Measurements from ENCODE around the gene NRBP1.
A peak's percentile ranks its signal among the peaks of the same experiment; 100 is the strongest.
"Not testable (repeated sequence)": the region's sequence is repeated elsewhere in the genome, so short reads cannot be mapped to it uniquely, and the experiment has no call there.

The NRBP1 gene

DNA sequence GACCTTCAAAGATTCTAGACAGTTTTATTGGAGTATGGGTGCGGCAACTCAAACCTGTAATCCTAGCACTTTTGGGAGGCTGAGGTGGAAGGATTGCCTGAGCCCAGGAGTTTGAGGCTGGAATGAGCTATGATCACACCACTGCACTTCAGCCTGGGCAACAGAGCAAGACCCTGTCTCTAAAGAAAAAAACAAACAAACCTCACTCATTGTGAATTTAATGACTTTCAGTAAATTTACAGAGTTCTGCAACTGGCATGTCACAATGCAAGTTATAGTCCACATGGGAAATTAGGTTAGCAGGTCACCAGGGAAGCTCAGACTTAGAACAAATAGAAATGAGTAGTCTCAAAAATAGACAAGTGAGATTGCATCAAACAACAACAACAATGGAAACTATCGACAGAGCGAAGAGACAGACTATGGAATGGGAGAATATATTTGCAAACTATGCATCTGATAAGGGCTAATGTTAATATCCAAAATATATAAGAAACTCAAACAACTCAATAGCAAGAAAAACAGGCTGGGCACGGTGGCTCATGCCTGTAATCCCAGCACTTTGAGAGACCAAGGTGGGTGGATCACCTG is 6.7 kb upstream of the NRBP1 start:
- DNase-seq (ENCODE audit: low spot score): no peak

DNA sequence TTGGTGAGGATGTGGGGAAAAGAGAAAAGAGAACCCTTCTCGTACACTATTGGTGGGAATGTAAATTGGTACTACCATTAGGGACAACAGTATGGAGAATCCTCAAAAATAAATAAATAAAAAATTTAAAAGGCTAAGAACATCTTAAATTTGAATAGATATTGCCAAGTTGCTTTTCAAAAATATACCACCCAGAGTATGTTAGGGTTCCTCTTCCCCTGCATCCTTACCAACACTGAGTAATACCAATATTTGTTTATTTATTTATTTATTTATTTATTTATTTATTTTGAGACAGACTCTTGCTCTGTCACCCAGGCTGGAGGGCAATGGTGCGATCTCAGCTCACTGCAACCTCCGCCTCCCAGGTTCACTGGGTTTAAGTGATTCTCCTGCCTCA is 5.5 kb upstream of the NRBP1 start:
- no peak for DNase-seq (ENCODE audit: low spot score)

DNA sequence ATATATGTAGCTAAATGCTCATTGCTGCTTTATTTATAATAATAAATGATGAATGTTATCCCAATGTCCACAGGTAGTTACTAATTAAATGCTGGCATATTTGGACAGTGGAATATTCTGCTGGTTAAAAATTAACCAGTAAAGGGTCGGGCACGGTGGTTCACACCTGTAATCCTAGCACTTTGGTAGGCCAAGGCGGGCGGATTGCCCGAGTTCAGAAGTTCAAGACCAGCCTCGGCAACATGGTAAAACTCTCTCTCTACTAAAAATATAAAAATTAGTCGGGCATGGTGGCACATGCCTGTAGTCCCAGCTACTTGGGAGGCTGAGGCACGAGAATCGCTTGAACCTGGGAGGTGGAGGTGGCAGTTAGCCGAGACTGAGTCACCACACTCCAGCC is 3.4 kb upstream of the NRBP1 start:
- DNase-seq (ENCODE audit: low spot score): not testable (repeated sequence)

DNA sequence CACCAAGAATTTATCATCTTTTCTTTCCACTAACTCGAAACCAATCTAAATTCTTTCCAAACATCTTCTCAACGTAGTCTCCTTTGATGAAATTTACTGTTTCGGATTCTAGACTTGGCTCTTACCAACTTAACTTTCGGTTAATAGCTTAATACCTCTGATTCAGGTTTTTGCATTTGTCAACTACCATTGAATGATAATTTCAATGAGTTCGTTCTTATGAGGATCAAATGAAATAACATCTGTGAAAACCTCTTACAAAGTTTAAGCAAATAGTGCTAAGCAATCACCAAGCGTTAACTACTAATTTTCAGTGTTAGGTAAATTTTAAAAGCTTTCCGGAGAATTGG is 593 bp upstream of the NRBP1 start:
- no peak for DNase-seq (ENCODE audit: low spot score)

DNA sequence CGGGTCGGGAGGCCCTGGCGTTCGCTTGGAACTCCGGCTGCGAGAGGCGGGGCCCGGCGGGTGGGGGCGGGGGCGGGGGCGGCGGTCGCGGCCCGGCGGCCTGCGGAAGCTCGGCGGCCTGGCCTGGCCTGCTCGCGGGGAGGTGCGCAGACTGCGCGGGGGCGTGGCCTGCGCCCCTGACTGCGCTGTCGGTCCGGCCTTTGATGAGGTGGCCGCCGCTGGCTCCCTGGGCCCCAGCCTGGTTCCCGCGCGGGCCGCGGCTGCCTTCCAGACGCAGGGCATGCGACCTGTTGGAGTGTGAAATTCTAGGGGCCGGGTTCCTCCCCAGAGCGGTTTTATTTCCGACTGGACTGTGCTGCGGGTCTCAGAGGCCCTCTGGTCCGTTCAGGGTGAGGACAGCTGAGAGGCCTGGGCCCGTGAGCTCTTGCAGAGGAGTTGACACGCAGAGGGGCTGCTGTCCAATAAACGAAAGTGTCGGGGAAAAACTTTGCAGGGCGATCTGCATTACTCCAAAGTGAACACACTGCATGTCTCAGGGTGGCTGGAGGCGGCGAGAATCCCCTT is 629 bp downstream of the NRBP1 start:
- peak; percentile 67 for DNase-seq (ENCODE audit: low spot score)

DNA sequence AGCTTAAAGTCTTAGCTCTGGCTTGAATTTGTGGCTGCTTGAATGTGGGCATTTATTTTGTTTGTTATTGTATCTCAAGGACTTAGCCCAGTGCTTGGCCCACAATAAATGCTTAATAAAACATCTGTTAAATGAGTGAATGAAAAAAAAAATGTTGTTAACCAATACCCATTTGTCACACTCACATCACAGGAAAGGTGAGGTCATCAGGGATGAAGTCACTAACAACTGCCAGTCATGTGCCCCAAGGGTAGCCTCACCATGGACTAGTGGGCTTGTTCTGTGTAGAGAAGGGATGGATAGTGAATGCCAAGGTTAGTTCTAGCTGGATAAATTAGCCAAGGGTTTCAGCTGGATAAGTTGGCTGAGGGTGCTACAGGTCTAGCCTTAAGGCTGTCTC is 3.0 kb downstream of the NRBP1 start:
- DNase-seq (ENCODE audit: low spot score): peak; percentile 56

DNA sequence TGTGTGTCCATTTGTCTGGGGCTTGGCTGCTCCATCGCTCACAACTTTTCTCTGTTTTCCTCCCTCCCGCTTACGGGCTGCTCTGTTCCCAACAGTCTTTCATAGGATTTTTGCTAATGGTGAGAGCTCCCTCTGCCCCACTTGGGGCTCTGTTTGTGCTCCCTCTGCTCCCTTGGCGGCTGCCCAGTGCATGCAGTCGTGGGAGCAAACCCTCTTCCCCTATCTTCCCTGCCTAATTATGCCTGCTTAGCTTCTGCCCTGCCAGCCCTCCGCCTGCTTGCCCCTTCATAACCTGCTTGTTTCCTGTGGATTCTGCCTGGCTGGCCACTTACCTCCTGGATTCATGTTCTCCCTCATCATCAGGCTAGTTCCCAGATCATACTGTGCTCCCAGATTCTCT is 7.2 kb downstream of the NRBP1 start:
- DNase-seq (ENCODE audit: low spot score): no peak

DNA sequence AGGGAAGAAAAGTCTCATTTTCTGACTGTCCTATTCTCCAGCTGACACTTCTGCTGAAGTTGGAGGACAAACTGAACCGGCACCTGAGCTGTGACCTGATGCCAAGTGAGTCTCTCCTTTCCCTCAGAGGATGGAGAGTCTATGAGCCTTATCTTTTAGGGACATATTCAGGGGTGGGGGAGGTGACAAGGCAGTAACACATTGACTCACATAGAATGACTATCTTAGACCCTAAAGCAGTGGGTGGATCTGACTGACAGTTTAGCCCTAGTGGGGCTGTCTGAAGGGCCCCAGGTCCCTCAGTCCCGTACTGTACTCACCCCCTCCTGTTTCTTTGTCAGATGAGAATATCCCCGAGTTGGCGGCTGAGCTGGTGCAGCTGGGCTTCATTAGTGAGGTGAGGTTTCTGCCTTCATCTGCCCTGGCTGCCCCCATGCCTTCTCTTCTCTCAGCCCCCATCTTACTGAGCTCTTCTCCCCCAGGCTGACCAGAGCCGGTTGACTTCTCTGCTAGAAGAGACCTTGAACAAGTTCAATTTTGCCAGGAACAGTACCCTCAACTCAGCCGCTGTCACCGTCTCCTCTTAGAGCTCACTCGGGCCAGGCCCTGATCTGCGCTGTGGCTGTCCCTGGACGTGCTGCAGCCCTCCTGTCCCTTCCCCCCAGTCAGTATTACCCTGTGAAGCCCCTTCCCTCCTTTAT is 12.9 kb downstream of the NRBP1 start:
- no peak for DNase-seq (ENCODE audit: low spot score)

DNA sequence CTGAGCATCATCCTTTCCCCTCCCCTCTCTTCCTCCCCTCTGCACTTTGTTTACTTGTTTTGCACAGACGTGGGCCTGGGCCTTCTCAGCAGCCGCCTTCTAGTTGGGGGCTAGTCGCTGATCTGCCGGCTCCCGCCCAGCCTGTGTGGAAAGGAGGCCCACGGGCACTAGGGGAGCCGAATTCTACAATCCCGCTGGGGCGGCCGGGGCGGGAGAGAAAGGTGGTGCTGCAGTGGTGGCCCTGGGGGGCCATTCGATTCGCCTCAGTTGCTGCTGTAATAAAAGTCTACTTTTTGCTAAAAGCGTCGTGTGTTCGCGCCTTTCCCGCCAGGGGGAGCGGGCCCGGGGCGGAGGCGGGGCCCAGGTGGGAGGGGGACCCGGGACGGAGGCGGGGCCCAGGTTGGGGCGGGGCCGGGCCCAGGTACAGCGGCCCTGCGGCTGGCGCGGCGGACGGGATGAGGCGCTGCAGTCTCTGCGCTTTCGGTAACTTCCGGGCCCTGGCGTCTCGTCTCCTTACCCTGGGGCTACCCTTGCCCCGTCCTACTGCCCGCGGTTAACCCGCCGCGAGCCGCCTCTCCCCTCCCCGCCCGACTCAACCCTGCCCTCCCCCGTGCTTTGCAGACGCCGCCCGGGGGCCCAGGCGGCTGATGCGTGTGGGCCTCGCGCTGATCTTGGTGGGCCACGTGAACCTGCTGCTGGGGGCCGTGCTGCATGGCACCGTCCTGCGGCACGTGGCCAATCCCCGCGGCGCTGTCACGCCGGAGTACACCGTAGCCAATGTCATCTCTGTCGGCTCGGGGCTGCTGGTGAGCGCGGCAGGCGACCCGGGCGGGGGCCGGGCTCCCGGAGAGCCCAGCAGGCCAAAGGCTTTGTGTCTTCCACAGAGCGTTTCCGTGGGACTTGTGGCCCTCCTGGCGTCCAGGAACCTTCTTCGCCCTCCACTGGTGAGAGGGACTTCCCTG is 13.8 kb downstream of the NRBP1 start, which contains the start of gene KRTCAP3:
KRTCAP3 (plus strand) TSS at position 424 of the 962 bp plus-strand sequence; CDS start at position 456, 32 bp downstream.
- DNase-seq (ENCODE audit: low spot score): peak; percentile 59

DNA sequence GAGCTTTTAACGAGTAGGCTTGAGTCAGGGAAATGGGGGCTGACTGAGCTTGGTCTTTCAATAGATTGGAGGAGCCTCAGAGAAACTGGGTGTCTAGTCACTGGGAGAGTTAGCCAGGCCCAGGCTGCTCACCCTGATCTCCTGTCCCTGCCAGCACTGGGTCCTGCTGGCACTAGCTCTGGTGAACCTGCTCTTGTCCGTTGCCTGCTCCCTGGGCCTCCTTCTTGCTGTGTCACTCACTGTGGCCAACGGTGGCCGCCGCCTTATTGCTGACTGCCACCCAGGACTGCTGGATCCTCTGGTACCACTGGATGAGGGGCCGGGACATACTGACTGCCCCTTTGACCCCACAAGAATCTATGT is 14.5 kb downstream of the NRBP1 start:
- DNase-seq (ENCODE audit: low spot score): no peak

DNA sequence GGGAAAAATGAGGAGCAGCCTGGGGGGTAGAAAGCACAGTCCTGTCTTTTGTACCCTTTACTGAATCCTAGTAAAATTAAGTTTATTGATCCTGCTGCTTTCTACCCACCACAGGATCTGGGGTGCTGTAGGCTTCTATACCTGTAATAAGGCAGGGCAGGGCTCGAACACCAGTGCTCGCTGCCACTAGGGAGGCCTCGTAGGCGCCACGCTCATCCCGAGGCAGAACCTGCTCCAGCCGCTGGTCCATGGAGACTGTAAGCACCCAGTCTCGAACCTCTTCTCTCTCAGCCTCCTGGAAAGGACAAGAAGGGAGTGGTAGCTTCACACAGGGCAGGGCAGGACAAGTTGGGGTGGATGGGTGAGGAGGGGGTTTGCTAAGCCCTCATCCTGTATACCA is 16.7 kb downstream of the NRBP1 start:
- no peak for DNase-seq (ENCODE audit: low spot score)

DNA sequence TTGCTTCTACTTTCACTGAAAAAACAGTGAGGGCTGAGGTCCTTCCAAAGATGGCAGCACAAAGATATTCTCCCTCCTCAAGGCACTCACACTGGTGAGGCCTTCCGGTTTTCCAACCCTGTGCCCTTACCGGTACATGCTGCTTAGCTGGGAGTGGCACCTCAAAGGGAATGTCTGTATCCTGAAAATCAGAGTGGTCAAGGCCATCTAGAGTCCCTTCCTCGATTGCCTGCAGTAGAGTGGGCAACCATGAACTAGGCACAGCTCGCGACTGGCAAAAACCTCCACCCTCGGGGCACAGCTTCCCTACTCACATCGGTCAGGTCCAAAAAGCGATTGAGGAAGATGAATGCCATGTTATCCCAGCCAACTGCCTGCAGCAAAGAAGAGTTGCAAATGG is 17.2 kb downstream of the NRBP1 start:
- no peak for DNase-seq (ENCODE audit: low spot score)

DNA sequence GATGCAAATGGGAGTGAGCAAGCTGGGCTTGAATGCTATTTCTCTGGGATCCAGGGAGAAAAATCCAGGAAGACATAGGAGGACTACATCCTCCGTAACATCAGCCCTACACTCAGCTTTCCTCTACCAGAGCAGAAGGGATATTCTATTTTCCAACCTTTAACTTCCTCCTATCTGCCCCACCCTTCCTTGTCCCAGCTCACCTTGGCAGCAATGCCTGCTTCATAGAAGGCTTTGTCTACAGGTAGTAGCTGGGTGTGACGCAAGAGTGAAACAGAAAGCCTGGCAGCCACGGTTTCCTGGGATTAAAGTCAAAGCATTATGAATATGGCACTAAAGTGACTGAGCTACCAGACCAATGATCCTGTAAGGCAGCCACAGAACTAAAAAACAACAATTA is 17.6 kb downstream of the NRBP1 start:
- no peak for DNase-seq (ENCODE audit: low spot score)

DNA sequence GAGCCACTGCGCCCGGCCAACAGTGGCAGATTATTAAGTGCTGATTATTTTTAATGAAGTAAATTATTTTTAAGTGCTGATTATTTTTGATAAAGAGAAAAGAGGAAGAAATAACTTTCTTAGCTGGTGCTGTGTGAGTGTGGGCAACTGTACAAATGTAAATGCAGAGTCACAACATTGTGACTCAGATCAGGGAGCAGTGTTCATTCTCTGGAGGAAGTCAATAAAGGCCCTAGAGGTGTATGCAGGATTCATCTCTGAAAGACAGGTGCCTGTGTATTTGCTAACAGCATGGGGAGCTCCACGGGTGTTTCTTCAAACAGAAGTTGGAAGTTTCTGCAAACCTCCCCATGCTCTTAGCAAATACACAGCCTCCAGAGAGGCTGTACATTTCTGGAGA is 19.9 kb downstream of the NRBP1 start:
- DNase-seq (ENCODE audit: low spot score): no peak

DNA sequence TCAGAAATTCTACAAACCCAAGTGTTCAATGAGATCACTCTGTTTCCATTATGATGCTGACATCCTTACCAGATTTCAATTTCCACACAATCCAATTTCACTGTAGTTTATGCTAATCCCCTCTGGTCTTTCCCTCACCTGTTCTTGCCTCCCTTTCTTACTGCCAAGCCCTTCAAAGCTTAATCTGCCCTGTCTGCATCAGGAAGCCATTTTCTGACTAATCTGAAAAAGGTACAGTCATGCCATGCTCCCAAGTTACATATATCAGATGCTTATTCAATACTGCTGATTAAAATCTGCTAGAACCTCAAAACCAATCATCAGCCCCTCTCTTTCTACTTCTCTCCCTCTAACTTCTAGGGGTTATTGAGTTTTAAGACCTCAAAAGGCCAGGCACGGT is 22.7 kb downstream of the NRBP1 start:
- DNase-seq (ENCODE audit: low spot score): no peak

DNA sequence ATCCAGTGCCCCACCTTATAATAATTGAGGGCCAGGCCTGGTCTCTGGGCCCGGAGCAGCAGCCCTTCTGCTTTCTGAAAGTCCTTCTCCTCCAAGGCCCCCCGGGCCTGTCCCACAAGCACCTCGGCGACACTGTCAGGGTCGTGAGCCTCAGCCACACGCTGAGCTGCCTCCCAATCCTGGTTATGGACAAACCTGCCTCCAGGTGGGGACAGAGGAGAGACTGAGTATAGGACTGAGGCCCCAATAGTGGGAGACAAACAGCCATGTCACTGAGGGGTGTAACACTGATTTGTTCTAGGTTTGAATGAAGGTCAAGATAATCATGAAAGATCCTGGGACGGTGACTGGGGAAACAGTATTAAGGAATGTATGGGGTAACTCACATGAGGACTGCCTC is 25.5 kb downstream of the NRBP1 start:
- no peak for DNase-seq (ENCODE audit: low spot score)

DNA sequence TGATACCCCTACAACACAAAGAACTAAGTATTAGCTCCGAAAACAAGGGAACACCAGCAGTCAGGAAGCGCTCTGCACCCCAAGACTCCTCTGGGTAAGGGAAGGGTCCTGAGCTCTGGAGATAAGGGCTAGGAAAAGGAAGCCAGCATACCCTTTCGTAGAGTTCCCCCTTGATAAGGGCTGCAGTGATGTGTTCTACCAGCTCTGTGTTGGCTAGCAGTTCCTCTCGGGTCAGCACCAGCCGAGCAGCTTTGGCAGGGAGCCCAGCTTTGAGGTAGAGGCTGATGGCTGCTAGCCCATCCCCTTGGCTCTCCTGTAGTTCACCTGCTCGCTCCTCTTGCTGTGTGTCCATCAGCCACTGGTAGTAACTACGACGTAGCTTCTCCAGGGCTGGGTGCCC is 32.7 kb downstream of the NRBP1 start:
- no peak for DNase-seq (ENCODE audit: low spot score)

DNA sequence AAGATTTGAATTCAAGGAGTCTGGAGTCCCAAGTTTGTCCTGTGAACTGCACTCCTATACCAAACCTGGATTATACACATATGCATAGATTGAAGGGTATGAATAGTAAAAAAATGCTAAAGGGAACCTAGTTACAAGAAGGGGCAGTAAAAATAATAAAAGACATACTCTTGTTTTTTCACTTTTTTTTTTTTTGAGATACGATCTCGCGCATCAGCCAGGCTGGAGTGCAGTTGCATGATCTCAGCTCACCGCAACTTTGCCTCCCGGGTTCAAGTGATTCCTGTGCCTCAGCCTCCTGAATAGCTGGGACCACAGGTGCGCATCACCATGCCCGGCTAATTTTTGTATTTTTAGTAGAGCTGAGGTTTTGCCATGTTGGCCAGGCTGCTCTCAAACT is 36.0 kb downstream of the NRBP1 start:
- no peak for DNase-seq (ENCODE audit: low spot score)

DNA sequence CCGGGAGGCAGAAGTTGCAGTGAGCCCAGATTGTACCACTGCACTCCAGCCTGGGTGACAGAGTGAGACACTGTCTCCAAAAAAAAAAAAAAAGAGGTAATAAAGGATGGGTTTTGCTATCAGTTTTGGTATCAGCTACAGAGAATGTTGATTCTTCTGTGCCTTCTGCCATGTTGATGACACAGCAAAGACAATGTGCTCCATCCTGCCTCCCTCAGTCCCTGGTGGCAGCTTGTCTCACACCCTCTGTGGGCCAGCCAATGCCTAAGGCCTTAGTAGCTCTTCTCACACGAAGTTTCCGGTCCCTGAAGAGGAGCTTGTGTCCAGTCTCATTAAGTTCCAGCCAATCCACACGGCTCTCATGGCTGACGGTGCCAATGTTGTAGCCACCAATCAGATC is 43.5 kb downstream of the NRBP1 start:
- DNase-seq (ENCODE audit: low spot score): no peak

DNA sequence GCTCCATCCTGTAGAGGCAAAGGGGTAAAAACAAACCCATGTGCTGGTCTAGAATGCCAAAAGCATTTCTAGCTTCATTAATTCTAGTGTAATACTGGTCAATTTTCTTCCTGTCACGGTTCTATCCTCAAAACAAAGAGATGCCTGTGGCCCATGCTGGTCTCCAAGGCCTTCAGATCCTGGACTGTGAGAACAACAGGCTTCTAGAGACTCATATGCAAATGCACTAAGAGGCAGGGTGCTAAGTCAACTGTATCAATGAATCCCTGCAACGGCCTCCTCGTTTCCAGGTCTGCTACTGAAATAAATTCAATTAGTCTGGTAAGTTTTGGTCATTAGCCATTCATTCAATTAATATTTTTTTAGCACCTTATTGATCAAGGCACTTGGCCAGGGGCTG is 57.1 kb downstream of the NRBP1 start:
- no peak for DNase-seq (ENCODE audit: low spot score)

DNA sequence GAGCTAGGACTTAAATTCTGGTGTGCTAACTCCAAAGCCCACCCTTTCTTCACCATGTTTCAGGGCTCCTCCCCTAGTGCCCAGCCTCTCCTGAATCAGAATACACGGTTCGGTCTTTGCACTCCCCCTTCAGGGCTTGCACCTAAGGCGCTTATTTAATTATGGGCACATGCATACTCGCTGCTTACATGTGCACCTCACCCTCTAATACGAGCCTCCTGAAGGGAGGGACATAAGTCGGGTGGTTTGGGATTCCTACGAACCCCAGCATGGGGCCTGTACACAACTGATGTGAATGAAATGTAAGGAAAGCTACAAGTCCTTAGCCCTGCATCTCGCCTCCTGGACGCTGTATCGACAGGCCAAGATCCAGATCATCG is 60.7 kb downstream of the NRBP1 start:
- peak; percentile 7 for DNase-seq (ENCODE audit: low spot score)

DNA sequence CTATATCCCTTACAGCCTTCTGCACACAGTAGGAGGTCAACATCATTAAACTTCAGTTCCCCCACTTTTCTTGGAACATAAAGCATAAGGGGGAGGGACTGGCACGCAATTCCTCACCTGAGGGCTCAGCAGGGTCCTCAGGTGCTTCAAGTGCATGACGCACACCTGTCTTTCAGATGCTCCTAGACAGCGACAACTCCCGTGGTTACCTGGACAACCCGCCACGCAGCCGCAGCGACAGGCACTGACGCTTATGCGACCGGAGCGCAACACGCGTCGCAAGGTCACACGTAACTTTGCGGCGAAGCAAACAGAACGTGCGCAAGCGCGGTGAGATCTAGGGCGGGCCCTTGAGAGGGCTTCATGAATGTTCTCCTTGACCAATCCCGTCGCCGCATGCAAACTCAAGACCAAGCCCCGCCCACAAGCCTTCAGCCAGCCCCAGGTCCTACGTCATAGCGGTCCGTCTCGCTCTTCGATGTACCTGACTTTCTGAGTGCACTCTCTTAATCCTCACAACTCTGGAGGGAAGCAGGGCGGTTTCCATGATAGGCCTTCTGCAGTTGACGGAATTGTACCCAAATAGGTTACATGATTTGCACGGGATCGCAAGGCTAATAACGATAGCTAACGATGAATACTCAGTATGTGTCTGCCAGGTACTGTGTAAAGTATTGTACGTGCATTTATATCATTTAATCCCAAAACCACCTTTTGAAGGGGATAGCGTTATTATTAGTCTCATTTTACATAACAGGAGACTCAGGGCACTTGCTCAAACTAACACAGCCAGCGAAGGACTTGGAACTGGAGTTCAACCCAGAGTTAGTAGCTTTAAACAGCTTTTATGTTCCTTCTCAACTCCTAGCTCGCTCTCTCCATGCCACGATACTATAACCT is 61.3 kb downstream of the NRBP1 start, which contains the start of gene IFT172:
IFT172 (minus strand) TSS at position 246 of the 900 bp plus-strand sequence; CDS start at position 156, 90 bp downstream.
- peak; percentile 99 for DNase-seq (ENCODE audit: low spot score)
